HepG2 (cell line): ENCODE measurements around the gene SMTNL1. TPM values are rescaled to one million over a fixed set of nuclear protein-coding genes. Genes with fewer than 3 reads are reported as not detected.

Experiments
- ATRX ChIP-seq: sonication (generic); formaldehyde crosslinking; IDR thresholded peaks from 2 replicates; pipeline ENCODE4 v1.4.0; 2020; ENCODE audit warnings: missing genetic modification reagents, borderline replicate concordance
- HMGA1 ChIP-seq: sonication (generic); formaldehyde crosslinking; conservative IDR thresholded peaks from 2 replicates; pipeline ENCODE4 v1.4.0; 2020; ENCODE audit warnings: missing genetic modification reagents
- LBX2 ChIP-seq: sonication (generic); formaldehyde crosslinking; IDR thresholded peaks from 2 replicates; pipeline ENCODE4 v1.5.0; 2020; ENCODE audit warnings: missing genetic modification reagents, mild to moderate bottlenecking, borderline replicate concordance
- REXO4 ChIP-seq: sonication (generic); formaldehyde crosslinking; IDR thresholded peaks from 2 replicates; pipeline ENCODE4 v1.8.0; 2022; ENCODE audit warnings: missing genetic modification reagents, mild to moderate bottlenecking, borderline replicate concordance
- ZBED4 ChIP-seq: sonication (generic); formaldehyde crosslinking; IDR thresholded peaks from 2 replicates; pipeline ENCODE4 v1.4.0; 2020; ENCODE audit warnings: missing genetic modification reagents, borderline replicate concordance
- ZBTB3 ChIP-seq: sonication (generic); formaldehyde crosslinking; IDR thresholded peaks from 2 replicates; pipeline ENCODE4 v1.4.0; 2020; ENCODE audit warnings: low read depth, mild to moderate bottlenecking, moderate library complexity, missing genetic modification reagents, borderline replicate concordance
- ZBTB7A ChIP-seq: sonication (generic); formaldehyde crosslinking; IDR thresholded peaks from 2 replicates; pipeline ENCODE4 v1.8.0; 2022; ENCODE audit warnings: mild to moderate bottlenecking, missing genetic modification reagents
- ZNF225 ChIP-seq: sonication (generic); formaldehyde crosslinking; IDR thresholded peaks from 2 replicates; pipeline ENCODE4 v1.4.0; 2020; ENCODE audit warnings: mild to moderate bottlenecking, missing genetic modification reagents
- ZNF251 ChIP-seq: sonication (generic); formaldehyde crosslinking; IDR thresholded peaks from 2 replicates; pipeline ENCODE4 v1.9.0; 2021; ENCODE audit warnings: mild to moderate bottlenecking, missing genetic modification reagents
- ZNF501 ChIP-seq: sonication (generic); formaldehyde crosslinking; IDR thresholded peaks from 2 replicates; pipeline ENCODE4 v1.5.1; 2020; ENCODE audit warnings: mild to moderate bottlenecking, moderate library complexity, missing genetic modification reagents
- ZNF691 ChIP-seq: sonication (generic); formaldehyde crosslinking; IDR thresholded peaks from 2 replicates; pipeline ENCODE4 v1.4.0; 2020; ENCODE audit warnings: missing genetic modification reagents, low read depth, mild to moderate bottlenecking, borderline replicate concordance
- ZSCAN5A ChIP-seq: sonication (generic); formaldehyde crosslinking; IDR thresholded peaks from 2 replicates; pipeline ENCODE4 v1.8.0; 2022; ENCODE audit warnings: mild to moderate bottlenecking, missing genetic modification reagents, borderline replicate concordance
- ZZZ3 ChIP-seq: sonication (generic); formaldehyde crosslinking; IDR thresholded peaks from 2 replicates; pipeline ENCODE4 v1.4.0; 2020; ENCODE audit warnings: missing genetic modification reagents, mild to moderate bottlenecking, borderline replicate concordance
- polyA plus RNA-seq, 8 experiments: library from polyadenylated mRNA; depleted of rRNA in 3 of 8; stranded (reverse) in 7 of 8; unstranded in 1 of 8; fragments of >200 nt; fragmentation: Illumina TruSeq in 4 of 8; extraction: Trizol in 4 of 8; gene quantifications; 2 replicates each; pipeline versions ENCODE4 v1.2.1 to v1.2.3, GENCODE V29; 2011 to 2016; ENCODE audit warnings: low read depth in 4 of 8, missing spikeins in 1 of 8, mixed read lengths in 1 of 8; ENCODE audit not compliant: insufficient read depth in 1 of 8
- total RNA-seq, 5 experiments: library from RNA; depleted of rRNA; stranded (reverse); fragments of >200 nt; fragmentation: Illumina TruSeq; extraction: Trizol; gene quantifications; 2 replicates each; pipeline ENCODE4 v1.2.3, GENCODE V29; 2016; ENCODE audit warnings: low read depth in 1 of 5

The SMTNL1 gene
- total and polyA plus RNA-seq, 2 of the 13 experiments (the other 11 are each of a cell fraction or from before 2014, with no cell fraction given), result 0.04 TPM; not detected in 1

GRCh38 chr11:57514538-57515331, 22.7 kb upstream of the SMTNL1 start (continued):
- TF ChIP-seq ZSCAN5A (CRISPR knock-in tag), result no peak
- TF ChIP-seq LBX2 (CRISPR knock-in tag), result no peak
- no peak for TF ChIP-seq ZNF251
- TF ChIP-seq ZNF225, result no peak
- TF ChIP-seq ZNF501 (CRISPR knock-in tag), result peak; percentile 83
- peak; percentile 21; the same call in 1 of the 2 replicates for TF ChIP-seq ZBTB7A
- no peak for TF ChIP-seq ZZZ3 (CRISPR knock-in tag)
- TF ChIP-seq ZBTB3, result 0 out of 2 replicates have a peak, but pooled peaks have one; percentile 32
- 0 out of 2 replicates have a peak, but pooled peaks have one; percentile 41 for TF ChIP-seq ZBED4
- no peak for TF ChIP-seq ZNF691 (CRISPR knock-in tag)
- no peak for TF ChIP-seq REXO4 (CRISPR knock-in tag)
- TF ChIP-seq ATRX (CRISPR knock-in tag), result no peak
- no peak for TF ChIP-seq HMGA1
